Hepatocyte (in vitro differentiated cells): ENCODE measurements around the gene LANCL2.

Experiments
- CTCF ChIP-seq: fragments of 200-600 bp; sonication (generic); IDR thresholded peaks from 2 replicates; pipeline ENCODE4 v1.5.1; 2016; ENCODE audit warnings: antibody characterized with exemption, mild to moderate bottlenecking; ENCODE audit not compliant: poor library complexity
- EZH2phosphoT487 ChIP-seq: fragments of 200-600 bp; sonication (generic); IDR thresholded peaks from one replicate; pipeline ENCODE4 v1.6.1; 2018; ENCODE audit warnings: antibody characterized with exemption, mild to moderate bottlenecking, low read depth, moderate library complexity; ENCODE audit not compliant: unreplicated experiment, severe bottlenecking

- TF ChIP-seq CTCF, result no peak
- TF ChIP-seq EZH2phosphoT487, result no peak
Measured at GRCh38 chr7:55436457-55436856, 71.3 kb downstream of the LANCL2 start.
